HG02943 (cell line): ENCODE results near the gene ITPR1.

Experiments used
- ATAC-seq: cut with Tn5 transposase; IDR thresholded peaks from one replicate; pipeline ENCODE4 v1.9.1; 2021; ENCODE audit warnings: mild to moderate bottlenecking, low read depth, moderate library complexity; ENCODE audit not compliant: unreplicated experiment

The ITPR1 gene

GRCh38 chr3:4766716-4767499 is 273.8 kb downstream of the ITPR1 start:
- ATAC-seq, result no peak

GRCh38 chr3:4768021-4768420 is 274.9 kb downstream of the ITPR1 start:
- no peak for ATAC-seq

- no peak for ATAC-seq
Observed at GRCh38 chr3:4768521-4768920, 275.4 kb downstream of the ITPR1 start.

GRCh38 chr3:4770561-4770960 is 277.4 kb downstream of the ITPR1 start:
- ATAC-seq, result no peak

GRCh38 chr3:4771243-4771642 is 278.1 kb downstream of the ITPR1 start:
- ATAC-seq, result no peak

- ATAC-seq, result no peak
Observed at GRCh38 chr3:4772171-4772804, 279.1 kb downstream of the ITPR1 start.

- no peak for ATAC-seq
Observed at GRCh38 chr3:4772858-4773257, 279.7 kb downstream of the ITPR1 start.

- ATAC-seq, result no peak
Observed at GRCh38 chr3:4773583-4773982, 280.4 kb downstream of the ITPR1 start.

GRCh38 chr3:4774531-4774930 is 281.4 kb downstream of the ITPR1 start:
- ATAC-seq, result no peak

GRCh38 chr3:4776399-4776979 is 283.3 kb downstream of the ITPR1 start:
- peak; percentile 19 for ATAC-seq

GRCh38 chr3:4776980-4777581 is 283.9 kb downstream of the ITPR1 start:
- peak; percentile 78 for ATAC-seq

- no peak for ATAC-seq
Observed at GRCh38 chr3:4778119-4778518, 285.0 kb downstream of the ITPR1 start.

- no peak for ATAC-seq
Observed at GRCh38 chr3:4778740-4779139, 285.6 kb downstream of the ITPR1 start.

GRCh38 chr3:4780545-4780957 is 287.4 kb downstream of the ITPR1 start:
- ATAC-seq, result no peak

GRCh38 chr3:4782095-4782494 is 288.9 kb downstream of the ITPR1 start:
- no peak for ATAC-seq

GRCh38 chr3:4785551-4785950 is 292.4 kb downstream of the ITPR1 start:
- no peak for ATAC-seq

- ATAC-seq, result no peak
Observed at GRCh38 chr3:4786431-4786830, 293.3 kb downstream of the ITPR1 start.

GRCh38 chr3:4791358-4791757 is 298.2 kb downstream of the ITPR1 start:
- no peak for ATAC-seq

GRCh38 chr3:4793311-4793710 is 300.2 kb downstream of the ITPR1 start:
- no peak for ATAC-seq

- no peak for ATAC-seq
Observed at GRCh38 chr3:4794331-4794730, 301.2 kb downstream of the ITPR1 start.

- no peak for ATAC-seq
Observed at GRCh38 chr3:4794798-4795197, 301.6 kb downstream of the ITPR1 start.
